Mammary epithelial cell (primary cell): ENCODE results near the gene CHADL.
"Not testable (repeated sequence)": the region's sequence is repeated elsewhere in the genome, so short reads cannot be mapped to it uniquely, and the experiment has no call there.

Source experiments
- CTCF ChIP-seq, 2 donors: IDR thresholded peaks in 1 of 2; conservative IDR thresholded peaks in 1 of 2; 2 replicates each; pipeline ENCODE4 v1.5.1; 2011 to 2012; ENCODE audit warnings: inconsistent platforms in 2 of 2, low read length in 2 of 2, mild to moderate bottlenecking in 2 of 2, control low read depth in 1 of 2, low read depth in 1 of 2; ENCODE audit not compliant: insufficient read depth in 1 of 2; ENCODE audit errors: extremely low read depth in 1 of 2
- EZH2 ChIP-seq: IDR thresholded peaks from 2 replicates; pipeline ENCODE4 v1.6.1; 2012; ENCODE audit warnings: low read length, inconsistent platforms, borderline replicate concordance

GRCh38 chr22:41259756-41260155, 19.0 kb upstream of the CHADL start:
- TF ChIP-seq EZH2; CTCF (conservative IDR thresholded peaks at IDR 0.05 in 1 of 2, IDR thresholded peaks at IDR 0.05 in 1 of 2; ENCODE audit: extremely low read depth in 1 of 2, insufficient read depth in 1 of 2, low read depth in 1 of 2, low read length in 2 of 2): not testable (repeated sequence)
